ENCODE data around the gene BLVRA. TPM values are rescaled to one million over a fixed set of nuclear protein-coding genes. Genes with fewer than 3 reads are reported as not detected.

Gene BLVRA
- total RNA-seq, 2 donors from 2014 or later, result 30.2 to 39.7 TPM

Other genes with a start within 250 kb of the BLVRA start
- 1 to 10 TPM; 6.8 to 8.2 TPM for gene STK17A, start 175.6 kb upstream of the BLVRA start, total RNA-seq
- gene COA1, start 29.2 kb upstream of the BLVRA start, total RNA-seq, result 10 to 100 TPM; 47.9 to 57.5 TPM
- gene MRPS24, start 110.8 kb downstream of the BLVRA start, total RNA-seq, result 100 to 1,000 TPM in 1 of 2 donors, 10 to 100 TPM in 1; 92.7 to 131 TPM
- gene URGCP, start 147.9 kb downstream of the BLVRA start, total RNA-seq, result 10 to 100 TPM; 22.2 to 30.8 TPM
- gene UBE2D4, start 167.8 kb downstream of the BLVRA start, total RNA-seq, result 10 to 100 TPM; 17.3 to 22.0 TPM
- under 1 TPM in 1 of 2 donors, not detected in 1; 0.17 TPM for gene SPDYE1, start 239.2 kb downstream of the BLVRA start, total RNA-seq